Measurements from ENCODE around the gene ANKS3.
A peak's percentile ranks its signal among the peaks of the same experiment; 100 is the strongest.

Gene ANKS3

GRCh38 chr16:4762205-4762604 lies 28.1 kb upstream of the ANKS3 start (continued):
- TF ChIP-seq ZNF518A (tag by site-specific recombination; conservative IDR thresholded peaks at IDR 0.05; ENCODE audit: low read depth), result no peak
- TF ChIP-seq ZNF596 (tag by site-specific recombination; IDR thresholded peaks at IDR 0.05), result no peak
- no peak for TF ChIP-seq ZNF555 (tag by site-specific recombination; conservative IDR thresholded peaks at IDR 0.05)
- no peak for TF ChIP-seq ZNF366 (tag by site-specific recombination; conservative IDR thresholded peaks at IDR 0.05)
- no peak for TF ChIP-seq ZNF24 (tag by site-specific recombination; IDR thresholded peaks at IDR 0.05)
- no peak for TF ChIP-seq ZSCAN30 (tag by site-specific recombination; IDR thresholded peaks at IDR 0.05)
- no peak for TF ChIP-seq TSHZ1 (tag by site-specific recombination; IDR thresholded peaks at IDR 0.05; ENCODE audit: borderline replicate concordance)

GRCh38 chr16:4760221-4760910 lies 26.3 kb upstream of the ANKS3 start:
- ChIA-PET POLR2A (interaction anchor here (1.1 to 1.2 kb wide), 2 partner anchors 8 to 25 kb away, joined by 3 read pairs; no protein-coding TSS in a partner anchor), CTCF (no interaction called here)
- Histone ChIP-seq H3K4me3 (ENCODE audit: low read depth, low read length) (no peak overlapping the region), H3K4me1 (ENCODE audit: control insufficient read depth, insufficient read depth, low read length) (no peaks in the 10 kb centered on the region), H3K9me3 (ENCODE audit: control insufficient read depth, insufficient read depth, low read depth, low read length) (no peaks in the 10 kb centered on the region), H3K36me3 (ENCODE audit: control insufficient read depth in 2 of 2, insufficient read depth in 1 of 2, low read length in 2 of 2) (peaks cover 46 to 84% of the 10 kb centered on the region in 2 experiments), H3K27ac (ENCODE audit: extremely low read depth, low read depth, low read length) (no peak overlapping the region)
- no peak for TF ChIP-seq ZNF155 (tag by site-specific recombination; IDR thresholded peaks at IDR 0.05)
- TF ChIP-seq ZNF404 (tag by site-specific recombination; IDR thresholded peaks at IDR 0.05), result no peak
- no peak for TF ChIP-seq ZNF433 (tag by site-specific recombination; IDR thresholded peaks at IDR 0.05; ENCODE audit: low read depth)

GRCh38 chr16:4755687-4756086 lies 21.6 kb upstream of the ANKS3 start:
- no peaks in the 10 kb centered on the region for H3K4me1 ChIP-seq (ENCODE audit: control insufficient read depth, insufficient read depth, low read length)
- H3K4me3 ChIP-seq (ENCODE audit: low read depth, low read length), result no peak overlapping the region
- H3K9me3 ChIP-seq (ENCODE audit: control insufficient read depth, insufficient read depth, low read depth, low read length), result no peaks in the 10 kb centered on the region
- peaks cover 44 to 88% of the 10 kb centered on the region in 2 experiments for H3K36me3 ChIP-seq (ENCODE audit: control insufficient read depth in 2 of 2, insufficient read depth in 1 of 2, low read length in 2 of 2)
- ChIA-PET CTCF (no interaction called here), POLR2A (no interaction called here)
- H3K27ac ChIP-seq (ENCODE audit: extremely low read depth, low read depth, low read length), result no peak overlapping the region
- TF ChIP-seq ZNF311 (tag by site-specific recombination; IDR thresholded peaks at IDR 0.05; ENCODE audit: borderline replicate concordance), result no peak
- no peak for TF ChIP-seq ZNF658 (tag by site-specific recombination; IDR thresholded peaks at IDR 0.05)
- TF ChIP-seq ZNF501 (tag by site-specific recombination; IDR thresholded peaks at IDR 0.05), result no peak
- TF ChIP-seq ZNF580 (tag by site-specific recombination; IDR thresholded peaks at IDR 0.05), result peak; percentile 92
- TF ChIP-seq ZNF596 (tag by site-specific recombination; IDR thresholded peaks at IDR 0.05), result no peak
- TF ChIP-seq ZFHX2 (tag by site-specific recombination; conservative IDR thresholded peaks at IDR 0.05), result no peak
- TF ChIP-seq ZNF121 (tag by site-specific recombination; IDR thresholded peaks at IDR 0.05), result peak; percentile 44; the same call in 1 of the 2 replicates
- no peak for TF ChIP-seq ZNF26 (tag by site-specific recombination; IDR thresholded peaks at IDR 0.05)
- no peak for TF ChIP-seq SCRT2 (tag by site-specific recombination; IDR thresholded peaks at IDR 0.05)
- peak; percentile 100 for TF ChIP-seq ZNF146 (tag by site-specific recombination; IDR thresholded peaks at IDR 0.05)
- no peak for TF ChIP-seq ZNF174 (tag by site-specific recombination; IDR thresholded peaks at IDR 0.05)
- no peak for TF ChIP-seq ZFP3 (tag by site-specific recombination; IDR thresholded peaks at IDR 0.05; ENCODE audit: low read depth)
- TF ChIP-seq ZNF354C (tag by site-specific recombination; IDR thresholded peaks at IDR 0.05; ENCODE audit: borderline replicate concordance, low read depth), result 0 out of 2 replicates have a peak, but pooled peaks have one; percentile 65
